NCI-H748 (cell line): Measurements from ENCODE around the gene CD44.

ENCODE experiments used
- DNase-seq: peaks from one replicate; lab custom pipeline; 2025; ENCODE audit not compliant: unreplicated experiment; lab: John Stamatoyannopoulos, UW

CD44 gene

DNA sequence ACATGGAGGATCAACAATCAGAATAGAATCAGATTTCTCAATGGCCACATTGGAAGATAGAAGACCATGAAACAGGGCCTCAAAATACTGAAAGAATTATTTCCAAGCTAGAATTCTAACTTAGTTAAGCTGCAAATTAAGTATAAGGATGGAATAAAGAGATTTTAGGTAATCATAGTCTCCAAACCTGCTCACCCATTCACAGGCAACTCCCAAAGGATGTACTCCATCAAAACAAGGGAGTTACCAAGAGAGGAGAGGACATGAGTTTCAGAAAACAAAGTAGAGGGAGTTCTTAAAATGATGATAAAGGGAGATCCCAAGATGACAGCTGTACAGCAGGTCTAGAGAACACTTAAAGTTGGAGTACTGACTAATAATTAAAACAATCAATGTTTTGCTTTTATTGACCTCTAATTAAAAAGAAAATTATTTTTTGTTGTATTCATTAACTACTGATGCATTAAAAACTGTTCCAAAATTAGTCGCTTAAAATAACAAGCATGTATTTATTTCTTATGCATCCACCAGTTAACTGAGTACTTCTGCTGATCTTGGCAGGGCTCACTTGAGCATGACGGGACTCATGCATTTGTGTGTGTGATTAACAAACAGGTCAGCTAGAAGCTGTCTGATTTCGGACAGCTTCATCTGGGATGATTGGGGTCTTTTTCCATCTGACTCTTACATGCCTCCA, 95.6 kb downstream of the CD44 start:
- no peak for DNase-seq

DNA sequence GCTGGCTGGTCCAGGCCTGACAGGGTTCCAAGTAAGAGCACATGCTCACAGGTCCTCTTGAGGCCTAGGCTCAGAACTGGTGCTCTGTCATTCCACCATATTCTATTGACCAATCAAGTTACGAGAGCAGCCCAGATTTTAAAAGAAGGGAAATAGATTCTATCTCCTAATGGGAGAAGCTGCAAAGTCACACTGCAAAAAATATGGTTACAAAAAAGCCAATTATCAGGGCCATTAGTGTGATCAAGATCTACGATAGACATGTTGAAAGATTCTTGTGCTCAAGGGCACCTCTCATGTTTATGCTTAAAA, 96.1 kb downstream of the CD44 start:
- no peak for DNase-seq

DNA sequence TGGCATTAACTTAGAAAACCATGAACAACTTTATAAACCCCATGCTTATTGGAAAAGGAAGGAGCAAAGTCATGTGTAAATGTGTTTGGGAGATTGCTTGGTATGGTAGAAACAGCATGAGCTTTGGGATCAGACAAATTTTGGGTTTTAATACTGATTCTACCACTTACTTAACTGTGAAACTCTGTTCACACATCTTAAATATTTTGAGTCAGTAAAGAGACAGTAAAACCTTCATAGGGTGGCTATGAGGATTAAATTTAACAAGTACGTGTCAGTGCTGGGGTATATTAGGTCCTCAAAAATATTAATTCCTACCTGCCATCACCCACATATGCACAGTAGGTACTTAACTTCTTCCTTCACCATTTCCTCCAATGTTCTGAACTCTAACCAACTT, 96.5 kb downstream of the CD44 start:
- no peak for DNase-seq

- DNase-seq: no peak
These were observed 97.1 kb downstream of the CD44 start for GRCh38 chr11:35235936-35236666.

DNA sequence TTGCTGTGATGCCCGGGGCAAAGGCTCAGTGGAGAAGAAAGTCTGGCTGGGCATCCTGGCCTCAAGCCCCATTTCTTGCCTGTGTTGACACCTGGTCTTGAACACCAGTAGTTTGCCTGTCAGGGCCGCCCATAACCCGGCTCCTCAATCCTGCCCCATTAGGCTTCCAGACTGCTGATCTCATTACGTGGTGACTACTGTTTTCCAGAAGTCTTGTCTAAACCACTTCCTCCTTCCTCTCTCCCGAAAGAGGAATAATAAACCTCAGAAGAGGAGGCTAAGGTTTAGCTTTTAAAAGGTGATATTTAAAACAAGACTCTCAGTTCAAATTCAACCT, 97.7 kb downstream of the CD44 start:
- DNase-seq: no peak

GRCh38 chr11:35237351-35237750, 98.4 kb downstream of the CD44 start:
- DNase-seq: peak; percentile 9

GRCh38 chr11:35237860-35238715, 99.1 kb downstream of the CD44 start:
- peak; percentile 77 for DNase-seq

GRCh38 chr11:35238882-35239281, 99.9 kb downstream of the CD44 start:
- DNase-seq: no peak

DNA sequence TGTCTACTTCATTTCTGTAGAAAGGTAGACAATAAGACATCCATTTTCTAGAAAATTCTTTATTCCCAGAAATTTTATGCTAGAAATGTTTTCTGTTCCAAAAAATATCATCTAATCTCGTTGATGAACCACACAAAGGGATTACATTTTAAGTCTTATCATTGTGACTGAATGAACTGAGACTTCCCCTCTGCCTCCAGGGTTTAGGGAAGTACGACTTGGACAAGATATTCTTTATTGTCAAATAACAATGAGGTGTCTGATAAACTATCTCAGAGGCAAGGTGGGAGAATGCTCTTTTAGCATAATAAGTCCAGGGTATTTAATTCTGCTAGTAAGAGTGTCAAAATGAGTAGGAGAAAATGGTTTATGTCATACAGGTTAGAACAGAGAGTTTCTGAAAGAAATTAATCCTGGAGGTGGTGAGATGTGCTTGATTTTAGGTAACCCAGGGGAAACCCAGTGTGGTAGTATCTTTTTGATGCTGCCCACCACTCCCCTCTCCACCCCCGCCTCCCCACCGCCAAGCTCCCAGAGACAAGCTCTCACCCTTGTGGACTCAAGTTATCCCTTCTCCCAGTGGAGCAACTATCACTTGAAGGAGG, 100.6 kb downstream of the CD44 start:
- DNase-seq: no peak

DNA sequence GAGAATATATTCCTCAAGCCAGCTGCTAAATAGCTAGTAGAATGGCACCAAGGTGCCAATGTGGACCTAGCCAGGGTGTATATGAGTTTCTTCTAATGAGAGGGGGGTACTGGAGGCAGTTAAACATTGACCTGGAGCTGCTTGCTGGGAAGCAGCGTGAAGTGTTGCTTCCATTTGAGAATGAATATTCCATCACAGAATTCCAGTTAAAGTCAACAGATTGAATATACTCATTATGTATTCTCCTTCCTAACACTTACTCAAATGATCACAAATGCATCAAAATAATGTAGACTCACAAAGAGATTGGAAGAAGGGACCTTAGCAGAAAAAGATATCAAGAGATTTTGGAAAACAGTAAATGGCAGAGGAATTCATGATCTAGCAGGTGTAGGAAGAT, 102.1 kb downstream of the CD44 start:
- no peak for DNase-seq

DNA sequence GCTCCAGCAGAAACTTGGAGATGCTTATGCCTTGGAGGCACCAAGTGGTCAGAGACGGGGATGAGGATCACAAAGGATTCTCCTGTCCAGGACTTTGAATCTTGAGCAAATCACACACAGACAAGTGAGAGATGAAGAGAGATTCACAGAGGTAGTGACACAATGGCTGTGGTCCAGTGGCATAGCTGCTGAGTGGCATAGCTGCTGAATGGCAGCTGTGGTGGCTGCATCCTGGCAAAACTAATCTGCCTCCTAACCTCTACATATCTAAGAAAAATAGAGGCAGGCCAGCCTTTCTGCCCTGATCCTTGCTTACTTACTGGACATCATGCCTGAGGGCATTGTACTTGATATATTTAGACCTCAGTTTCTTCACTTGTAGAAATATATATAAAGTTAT, 102.6 kb downstream of the CD44 start:
- no peak for DNase-seq

DNA sequence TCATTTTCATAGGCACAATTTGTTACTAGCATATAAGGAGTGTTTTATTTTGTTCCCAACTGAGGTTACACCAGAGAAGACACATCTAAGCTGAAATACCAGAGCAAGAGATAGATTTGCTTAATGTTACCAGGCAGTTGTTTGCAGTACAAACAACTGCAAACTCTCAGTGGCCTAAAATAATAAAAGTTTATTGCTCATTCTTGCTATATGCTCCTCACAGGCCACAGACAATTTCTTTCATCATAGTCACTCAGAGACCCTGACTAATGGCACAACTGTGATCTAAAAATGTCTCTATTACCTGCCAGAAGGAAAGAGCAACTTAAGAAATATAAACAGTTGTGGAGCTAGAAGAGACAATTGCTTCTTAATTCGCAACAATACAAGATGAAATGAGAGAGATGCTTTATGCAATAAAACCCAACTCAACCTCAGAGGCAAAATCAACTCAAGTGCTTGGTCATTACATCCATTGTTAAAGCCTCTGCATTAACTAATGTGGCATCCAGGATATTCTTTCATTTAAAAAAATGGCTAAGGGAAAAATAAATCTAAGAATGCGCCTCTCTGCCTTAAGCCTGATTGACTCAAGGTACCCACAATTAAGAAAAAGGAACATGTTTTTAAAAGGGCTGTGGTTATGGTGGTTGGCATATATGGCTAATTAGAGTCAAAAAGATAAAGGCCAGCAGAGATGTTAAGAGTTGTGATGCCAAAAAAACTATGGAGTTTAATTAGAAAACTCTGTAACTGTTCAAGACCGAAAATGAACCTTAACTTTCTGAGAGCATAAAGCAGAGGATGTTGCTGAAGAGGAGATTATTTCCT, 103.7 kb downstream of the CD44 start:
- DNase-seq: no peak

GRCh38 chr11:35243774-35244173, 104.8 kb downstream of the CD44 start:
- DNase-seq: no peak

DNA sequence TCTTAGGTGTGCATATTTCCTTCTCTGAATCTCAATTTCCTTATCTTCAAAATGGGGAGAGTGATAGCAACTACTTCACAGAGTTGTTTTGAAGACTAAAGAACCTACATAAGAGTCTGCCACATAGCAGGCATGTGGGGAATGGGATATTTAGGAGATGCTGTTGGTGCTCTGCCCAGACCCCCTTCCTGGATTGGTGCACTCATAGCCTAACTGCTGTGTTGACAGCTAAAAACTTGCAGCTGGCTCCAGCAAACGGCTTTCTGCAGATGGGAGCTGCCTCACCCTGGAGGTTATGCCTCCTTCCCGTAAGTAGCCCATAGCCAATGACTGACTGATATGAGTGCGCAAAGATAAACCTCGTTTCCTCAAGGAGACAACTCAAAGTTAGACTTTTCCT, 106.1 kb downstream of the CD44 start:
- DNase-seq: no peak

DNA sequence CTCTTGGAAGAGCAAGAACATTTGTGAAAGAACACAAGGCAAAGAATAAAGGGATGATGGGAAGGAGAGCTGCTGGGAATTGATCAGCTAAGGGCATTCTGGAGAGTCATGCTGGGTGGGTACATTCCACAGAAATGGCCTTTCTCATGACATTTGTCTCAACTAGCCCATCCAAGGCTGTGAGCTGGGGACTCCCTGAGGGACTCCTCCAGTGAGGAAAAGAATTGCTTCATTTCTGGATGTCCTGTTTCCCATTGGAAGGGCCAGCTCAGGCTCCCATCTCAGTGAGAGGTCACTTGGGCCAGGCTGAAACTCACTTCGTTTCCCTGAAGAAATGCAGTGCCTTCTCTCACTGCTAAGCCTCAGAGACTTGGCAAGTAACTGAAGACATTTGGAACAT, 106.8 kb downstream of the CD44 start:
- DNase-seq: no peak

DNA sequence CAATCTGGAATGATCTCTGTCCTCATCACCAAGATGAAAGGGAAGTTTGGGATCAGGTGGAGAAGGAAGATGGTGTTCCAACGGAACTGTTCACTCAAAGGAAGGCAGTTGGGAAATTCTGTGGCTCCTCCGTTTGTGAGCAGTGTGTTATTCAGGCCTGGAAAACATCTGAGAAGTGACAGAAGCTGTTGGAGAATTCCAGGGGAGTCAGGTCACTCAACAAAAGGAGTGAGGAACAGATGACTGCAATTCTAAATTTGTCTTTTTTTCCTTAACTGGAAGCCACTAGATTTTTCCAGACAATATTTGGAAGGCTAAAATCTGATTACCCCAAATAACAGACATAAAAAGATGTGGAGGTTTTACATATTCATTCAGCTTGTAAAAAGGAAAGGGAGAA, 107.8 kb downstream of the CD44 start:
- no peak for DNase-seq

- DNase-seq: no peak
These were observed 108.5 kb downstream of the CD44 start for GRCh38 chr11:35247428-35247827.

- DNase-seq: no peak
These were observed 108.9 kb downstream of the CD44 start for GRCh38 chr11:35247863-35248262.

- no peak for DNase-seq
These were observed 109.8 kb downstream of the CD44 start for GRCh38 chr11:35248558-35249323.

DNA sequence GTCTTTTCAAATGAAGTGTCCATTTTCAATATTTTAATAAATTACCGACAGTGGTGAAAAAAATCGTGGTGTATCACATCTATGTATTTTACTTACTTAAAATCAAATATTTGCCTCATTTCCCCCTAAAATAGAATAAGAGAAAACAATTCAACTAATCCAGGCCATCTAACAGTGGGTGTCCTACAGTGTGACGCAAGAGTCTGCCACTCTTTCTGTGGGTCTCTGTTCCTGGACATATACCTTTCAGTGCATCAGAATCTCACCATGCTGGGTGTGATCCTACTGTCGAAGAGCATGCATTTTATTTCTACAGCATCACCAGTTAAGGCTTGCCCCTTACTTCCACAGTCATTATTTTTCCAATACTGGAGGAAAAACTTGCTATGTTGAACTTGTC, 111.2 kb downstream of the CD44 start:
- DNase-seq: no peak
